CD14-positive monocyte (primary cell): ENCODE results near the gene MXRA5. TPM values are rescaled to one million over a fixed set of nuclear protein-coding genes. Genes with fewer than 3 reads are reported as not detected.
"Not testable (repeated sequence)": the region's sequence is repeated elsewhere in the genome, so short reads cannot be mapped to it uniquely, and the experiment has no call there.

Experiments used
- DNase-seq, 3 donors: peaks; one replicate each; pipeline ENCODE4 v3.0.0-alpha.2; 2011 to 2022
- H2AFZ ChIP-seq: 2 replicates; pipeline ENCODE4 v1.6.0; 2012; ENCODE audit warnings: mild to moderate bottlenecking, low read depth, low read length, inconsistent platforms; ENCODE audit not compliant: insufficient read depth, poor library complexity, severe bottlenecking
- H3K27ac ChIP-seq, 2 donors: 1 replicate in 1 of 2; 2 replicates in 1 of 2; pipeline ENCODE4 v1.5.1; 2012 to 2013; ENCODE audit warnings: low read length in 2 of 2, control low read depth in 1 of 2, inconsistent platforms in 1 of 2, low read depth in 1 of 2, mild to moderate bottlenecking in 1 of 2
- H3K27me3 ChIP-seq, 2 donors: one replicate each; pipeline versions ENCODE4 v1.6.0 to v1.6.1; 2011 to 2013; ENCODE audit warnings: low read length in 2 of 2; ENCODE audit not compliant: control insufficient read depth in 2 of 2, insufficient read depth in 2 of 2
- H3K36me3 ChIP-seq, 2 donors: replicated peaks in 1 of 2; 1 replicate in 1 of 2; 2 replicates in 1 of 2; pipeline versions ENCODE4 v1.5.1 to v1.6.1; 2012 to 2013; ENCODE audit warnings: low read length in 2 of 2, control low read depth in 1 of 2, inconsistent platforms in 1 of 2, mild to moderate bottlenecking in 1 of 2; ENCODE audit not compliant: insufficient read depth in 2 of 2, control insufficient read depth in 1 of 2
- H3K4me1 ChIP-seq, 2 donors: 1 replicate in 1 of 2; 2 replicates in 1 of 2; pipeline versions ENCODE4 v1.5.1 to v1.6.1; 2012 to 2013; ENCODE audit warnings: low read length in 2 of 2, control low read depth in 1 of 2, inconsistent platforms in 1 of 2, mild to moderate bottlenecking in 1 of 2, moderate library complexity in 1 of 2; ENCODE audit not compliant: insufficient read depth in 2 of 2, control insufficient read depth in 1 of 2
- H3K4me2 ChIP-seq: replicated peaks from 2 replicates; pipeline ENCODE3; 2012; ENCODE audit warnings: low read length, moderate library complexity, mild to moderate bottlenecking; ENCODE audit not compliant: poor library complexity, severe bottlenecking; ENCODE audit errors: extremely low read depth
- H3K4me3 ChIP-seq, 3 experiments: fragments of 200-600 bp in 1 of 3; sonication (generic) in 1 of 3; replicated peaks in 1 of 3; 1 replicate in 2 of 3; 2 replicates in 1 of 3; pipeline ENCODE4 v1.5.1; 2011 to 2013; ENCODE audit warnings: low read length in 3 of 3, mild to moderate bottlenecking in 3 of 3, control low read depth in 2 of 3, low read depth in 2 of 3, inconsistent platforms in 1 of 3, moderate library complexity in 1 of 3
- H3K79me2 ChIP-seq: 2 replicates; pipeline ENCODE4 v1.6.0; 2012; ENCODE audit warnings: mild to moderate bottlenecking, control low read depth, inconsistent platforms, low read length, moderate library complexity; ENCODE audit not compliant: insufficient read depth
- H3K9ac ChIP-seq: 2 replicates; pipeline ENCODE4 v1.6.0; 2017; ENCODE audit warnings: low read length, mild to moderate bottlenecking; ENCODE audit not compliant: insufficient read depth, poor library complexity, severe bottlenecking
- H3K9me3 ChIP-seq, 2 donors: replicated peaks in 1 of 2; 1 replicate in 1 of 2; 2 replicates in 1 of 2; pipeline versions ENCODE4 v1.5.1 to v1.6.1; 2012 to 2013; ENCODE audit warnings: low read length in 2 of 2, control low read depth in 1 of 2; ENCODE audit not compliant: control insufficient read depth in 1 of 2, insufficient read depth in 1 of 2
- H4K20me1 ChIP-seq: 2 replicates; pipeline ENCODE4 v1.6.0; 2012; ENCODE audit warnings: mild to moderate bottlenecking, low read length, control low read depth, moderate library complexity; ENCODE audit not compliant: insufficient read depth
- H3K27ac Mint-ChIP-seq, 7 donors: one replicate each; pipeline ENCODE4 v1.8.0; 2020; ENCODE audit warnings: mild to moderate bottlenecking in 7 of 7, mixed read lengths in 7 of 7, moderate library complexity in 6 of 7, inconsistent platforms in 2 of 7
- H3K27me3 Mint-ChIP-seq, 3 donors: one replicate each; pipeline ENCODE4 v1.8.0; 2021 to 2022; ENCODE audit warnings: low read depth in 3 of 3, mild to moderate bottlenecking in 3 of 3, mixed read lengths in 3 of 3, moderate library complexity in 3 of 3, inconsistent platforms in 1 of 3
- H3K36me3 Mint-ChIP-seq, 2 donors: one replicate each; pipeline ENCODE4 v1.8.0; 2020; ENCODE audit warnings: mixed read lengths in 2 of 2, inconsistent platforms in 1 of 2, mild to moderate bottlenecking in 1 of 2
- H3K4me1 Mint-ChIP-seq: one replicate; pipeline ENCODE4 v1.8.0; 2020; ENCODE audit warnings: mild to moderate bottlenecking, mixed read lengths
- H3K4me3 Mint-ChIP-seq, 2 donors: one replicate each; pipeline ENCODE4 v1.8.0; 2020; ENCODE audit warnings: mild to moderate bottlenecking in 2 of 2, mixed read lengths in 2 of 2, moderate library complexity in 1 of 2
- H3K9me3 Mint-ChIP-seq, 7 donors: one replicate each; pipeline ENCODE4 v1.8.0; 2020 to 2022; ENCODE audit warnings: mixed read lengths in 7 of 7, mild to moderate bottlenecking in 6 of 7, moderate library complexity in 6 of 7, inconsistent platforms in 2 of 7
- CTCF ChIP-seq: fragments of 200-600 bp; IDR thresholded peaks from one replicate; pipeline ENCODE4 v1.8.0; 2022; ENCODE audit warnings: antibody characterized with exemption, mild to moderate bottlenecking
- WGBS: methylation state at CpG from one replicate; pipeline ENCODE4 v1.1.5; 2013; ENCODE audit warnings: missing lambda C conversion rate; ENCODE audit not compliant: insufficient coverage; 5-methylcytosine and 5-hydroxymethylcytosine counted together
- intact Hi-C, 2 donors: fragments of 100-400 bp; cut with micrococcal nuclease; formaldehyde crosslinking; loops; one replicate each; pipeline versions ENCODE4 v1.15.0 to v1.15.1; 2023
- polyA plus RNA-seq, 3 donors: library from polyadenylated mRNA; depleted of rRNA in 1 of 3; unstranded in 2 of 3; stranded (reverse) in 1 of 3; fragments of 300-500 nt in 2 of 3; fragments of >200 nt in 1 of 3; fragmentation: Illumina TruSeq in 2 of 3; gene quantifications; 1 replicate in 2 of 3; 2 replicates in 1 of 3; pipeline ENCODE4 v1.2.3, GENCODE V29; 2012 to 2021

MXRA5 gene
- polyA plus RNA-seq, 3 donors: not detected

DNA sequence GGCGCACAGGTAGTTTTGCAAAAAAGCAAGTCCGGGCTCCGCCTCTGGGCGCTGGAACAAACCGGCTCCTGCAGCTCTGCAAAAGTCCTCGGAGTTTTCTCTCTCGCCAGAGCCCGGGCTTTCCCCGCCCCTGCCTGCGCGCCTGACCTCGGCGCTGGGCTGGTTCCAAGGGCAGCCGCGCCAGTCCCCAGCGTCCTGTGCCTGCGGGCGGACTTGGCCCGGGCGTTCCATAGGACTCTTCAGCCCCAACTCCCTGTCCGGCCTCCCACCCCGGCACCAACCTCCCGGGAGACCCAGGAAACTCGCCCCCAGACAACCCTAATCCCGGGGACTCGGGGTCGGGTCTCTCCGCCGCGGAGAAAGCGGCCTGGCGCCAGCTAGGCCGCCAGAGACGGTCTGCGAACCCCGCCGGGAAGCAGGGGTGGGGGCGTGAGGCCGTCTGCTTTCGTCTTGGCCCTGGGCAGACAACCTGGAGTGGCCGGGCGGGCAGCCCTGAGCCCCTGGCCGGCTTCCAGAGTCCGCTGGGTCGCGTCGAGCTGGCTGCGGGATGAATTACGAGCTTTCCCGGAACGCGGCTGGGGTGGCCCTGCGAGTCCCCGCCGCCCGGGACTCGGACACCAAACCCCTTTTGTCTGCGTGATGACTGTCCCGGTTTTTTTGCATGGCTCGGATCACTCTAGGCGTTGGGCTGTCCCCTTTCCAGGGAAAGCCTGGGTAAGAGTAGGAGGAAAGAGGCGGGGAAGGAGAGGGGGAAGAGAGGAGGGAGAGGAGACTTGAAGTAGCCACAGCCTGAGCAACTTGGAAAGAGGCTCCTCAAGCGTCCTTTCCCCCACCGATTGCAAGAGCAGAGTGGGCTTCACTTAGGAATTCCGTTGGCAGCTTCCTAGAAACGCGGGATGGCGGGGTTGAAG lies 916 bp downstream of the MXRA5 start:
- Histone ChIP-seq H3K4me3 (no peak overlapping the region), H3K4me2 (no peak overlapping the region)
- intact Hi-C loops: no loop called here

GRCh38 chrX:3343569-3343968 lies 2.9 kb downstream of the MXRA5 start:
- WGBS: 7% methylated on average over 11 of the region's 24 CpGs

More for the DNA sequence above, 916 bp downstream of the MXRA5 start:
- peak overlapping the region in 1 of 2 donors; percentile 80 for H3K4me3 Mint-ChIP-seq
- H3K4me1 Mint-ChIP-seq: no peaks in the 10 kb centered on the region
- H3K27me3 Mint-ChIP-seq: peaks cover 22 to 45% (median 45%) of the 10 kb centered on the region in 3 donors
- no peak for DNase-seq
- no peaks in the 10 kb centered on the region for H3K4me1 ChIP-seq
- no peaks in the 10 kb centered on the region for H3K36me3 Mint-ChIP-seq
- peaks cover 0 to 12% of the 10 kb centered on the region in 2 donors for H3K9me3 ChIP-seq
- WGBS: 2% methylated on average over 42 of the region's 68 CpGs
- H3K27me3 ChIP-seq: peaks cover 12 to 37% of the 10 kb centered on the region in 2 donors
- no peak overlapping the region for H3K27ac Mint-ChIP-seq
- H3K79me2 ChIP-seq: no peaks in the 10 kb centered on the region
- no peaks in the 10 kb centered on the region for H3K36me3 ChIP-seq
- no peak overlapping the region for H3K9ac ChIP-seq
- no peak overlapping the region for H3K27ac ChIP-seq
- H3K9me3 Mint-ChIP-seq: peaks cover 2 to 31% (median 15%) of the 10 kb centered on the region in 7 donors
- H4K20me1 ChIP-seq: no peaks in the 10 kb centered on the region
- no peak for TF ChIP-seq CTCF
- H2AFZ ChIP-seq: no peak overlapping the region

More at GRCh38 chrX:3343569-3343968, 2.9 kb downstream of the MXRA5 start:
- H2AFZ ChIP-seq, H3K4me3 ChIP-seq, H3K36me3 ChIP-seq, H4K20me1 ChIP-seq, H3K4me1 Mint-ChIP-seq, H3K4me1 ChIP-seq, intact Hi-C loops, H3K4me3 Mint-ChIP-seq, H3K79me2 ChIP-seq, H3K9ac ChIP-seq, H3K27ac Mint-ChIP-seq, H3K36me3 Mint-ChIP-seq, H3K9me3 ChIP-seq, H3K4me2 ChIP-seq, H3K27ac ChIP-seq, DNase-seq: not testable (repeated sequence)
- peaks cover 12 to 37% of the 10 kb centered on the region in 2 donors for H3K27me3 ChIP-seq
- H3K27me3 Mint-ChIP-seq: peaks cover 22 to 45% (median 44%) of the 10 kb centered on the region in 3 donors
- H3K9me3 Mint-ChIP-seq: peaks cover 1 to 28% (median 15%) of the 10 kb centered on the region in 7 donors
